ENCODE measurements around the gene XRN2.

The XRN2 gene

DNA sequence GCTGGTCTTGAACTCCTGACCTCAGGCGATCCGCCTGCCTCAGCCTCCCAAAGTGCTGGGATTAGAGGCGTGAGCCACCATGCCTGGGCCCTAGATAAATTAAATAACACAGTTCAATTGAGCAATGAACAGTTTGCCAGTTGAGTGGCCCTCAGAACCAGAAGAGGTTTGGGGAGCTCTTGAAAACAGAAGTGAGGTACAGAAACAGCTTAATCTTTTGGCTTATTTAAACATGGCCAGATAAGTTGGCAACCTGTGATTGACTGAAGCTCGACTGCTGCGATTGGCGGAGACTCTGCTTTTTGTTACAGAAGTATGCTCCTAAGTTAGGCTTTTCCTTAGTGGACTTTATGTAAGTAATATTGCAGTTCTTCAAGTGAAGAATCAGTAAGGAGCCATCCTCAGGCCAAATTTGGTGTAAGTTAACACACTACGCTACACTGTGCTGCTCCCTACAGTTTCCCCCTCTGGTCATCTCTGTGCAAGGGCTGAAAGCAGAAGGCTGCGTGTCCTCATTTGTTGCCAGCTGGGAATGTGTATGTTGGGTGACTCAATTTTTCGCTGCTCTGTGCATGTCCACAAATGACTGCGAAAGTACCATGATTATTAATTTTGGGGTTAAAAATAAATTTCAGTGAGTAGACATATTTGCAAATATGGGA, 9.8 kb downstream of the XRN2 start:
- no peak for TF ChIP-seq CTCF (IDR thresholded peaks at IDR 0.05; ENCODE audit: borderline replicate concordance, insufficient read depth, low read depth, low read length)
- H3K4me3 ChIP-seq (ENCODE audit: low read depth, low read length) = no peak overlapping the region

GRCh38 chr20:21315138-21315537, 12.0 kb downstream of the XRN2 start:
- no peak for TF ChIP-seq CTCF (IDR thresholded peaks at IDR 0.05; ENCODE audit: borderline replicate concordance, insufficient read depth, low read depth, low read length)
- H3K4me3 ChIP-seq (ENCODE audit: low read depth, low read length) = no peak overlapping the region

DNA sequence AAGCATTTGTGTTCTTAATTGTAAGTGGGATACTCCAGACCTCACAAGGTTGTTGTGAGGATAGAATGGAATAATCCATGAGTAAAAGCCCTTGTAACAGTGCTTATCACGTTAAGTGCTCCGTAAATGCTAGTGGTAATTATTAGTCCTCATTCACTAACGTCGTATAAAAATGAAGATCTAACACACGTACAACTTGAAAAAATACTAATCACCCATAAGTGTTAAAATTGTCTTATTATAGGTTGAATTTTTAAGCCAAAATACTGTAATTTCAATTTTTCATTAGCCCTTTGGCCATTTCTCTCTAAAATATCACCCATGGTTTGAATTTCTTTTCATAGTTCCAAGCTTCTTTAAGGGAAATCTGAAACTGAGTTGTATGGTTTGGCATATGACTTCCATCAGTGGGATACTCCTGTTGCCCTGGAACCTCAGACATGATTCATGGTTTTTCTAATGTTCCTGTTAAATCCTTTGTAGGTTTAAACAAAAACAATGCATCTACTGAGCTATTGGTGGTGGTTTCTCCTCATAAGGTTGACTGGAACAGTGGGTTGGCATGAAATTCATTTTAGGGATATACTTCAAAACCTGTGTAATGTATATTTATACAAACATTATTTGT, 19.1 kb downstream of the XRN2 start:
- no peak for TF ChIP-seq CTCF (IDR thresholded peaks at IDR 0.05; ENCODE audit: borderline replicate concordance, insufficient read depth, low read depth, low read length)
- no peak overlapping the region for H3K4me3 ChIP-seq (ENCODE audit: low read depth, low read length)

DNA sequence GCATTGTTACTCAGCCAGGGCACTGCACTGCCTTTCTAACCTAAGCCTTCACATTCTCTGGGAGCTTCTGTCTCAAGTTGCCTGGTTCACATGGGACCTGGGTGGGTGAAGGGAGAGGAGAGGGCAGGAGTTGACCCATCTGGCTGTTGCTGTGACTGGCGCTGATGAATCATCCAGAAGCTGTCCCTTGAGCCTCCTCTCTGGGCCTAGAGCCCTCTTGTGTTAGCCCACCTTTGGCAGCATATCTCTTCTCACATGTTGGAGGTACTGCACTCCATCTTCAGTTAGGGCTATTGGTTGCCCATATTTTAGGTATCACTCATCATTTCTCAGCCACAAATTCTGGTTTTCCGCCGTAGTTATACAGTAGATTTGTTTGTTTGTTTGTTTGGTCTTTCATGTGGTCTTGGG, 19.8 kb downstream of the XRN2 start:
- TF ChIP-seq CTCF (IDR thresholded peaks at IDR 0.05; ENCODE audit: borderline replicate concordance, insufficient read depth, low read depth, low read length) = no peak
- no peak overlapping the region for H3K4me3 ChIP-seq (ENCODE audit: low read depth, low read length)

DNA sequence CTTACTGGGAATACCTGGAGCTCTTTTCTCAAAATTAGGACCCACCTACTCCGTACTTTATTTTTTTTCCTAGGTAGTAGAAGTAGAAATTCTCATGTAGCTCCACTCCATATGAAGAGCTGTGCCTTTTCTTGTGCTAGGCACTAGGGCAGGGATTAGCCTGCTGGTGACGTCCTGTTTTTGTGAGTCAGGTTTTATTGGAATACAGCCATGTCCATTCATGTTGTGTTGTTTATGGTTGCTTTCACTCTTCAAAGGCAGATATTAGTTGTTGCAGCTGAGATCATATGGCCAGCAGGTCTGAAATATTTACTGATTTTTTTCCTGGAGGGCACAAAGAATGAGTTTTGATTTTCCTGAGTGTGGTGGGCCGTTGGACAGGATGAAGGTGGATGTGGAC, 20.5 kb downstream of the XRN2 start:
- no peak overlapping the region for H3K4me3 ChIP-seq (ENCODE audit: low read depth, low read length)
- TF ChIP-seq CTCF (IDR thresholded peaks at IDR 0.05; ENCODE audit: borderline replicate concordance, insufficient read depth, low read depth, low read length) = no peak

DNA sequence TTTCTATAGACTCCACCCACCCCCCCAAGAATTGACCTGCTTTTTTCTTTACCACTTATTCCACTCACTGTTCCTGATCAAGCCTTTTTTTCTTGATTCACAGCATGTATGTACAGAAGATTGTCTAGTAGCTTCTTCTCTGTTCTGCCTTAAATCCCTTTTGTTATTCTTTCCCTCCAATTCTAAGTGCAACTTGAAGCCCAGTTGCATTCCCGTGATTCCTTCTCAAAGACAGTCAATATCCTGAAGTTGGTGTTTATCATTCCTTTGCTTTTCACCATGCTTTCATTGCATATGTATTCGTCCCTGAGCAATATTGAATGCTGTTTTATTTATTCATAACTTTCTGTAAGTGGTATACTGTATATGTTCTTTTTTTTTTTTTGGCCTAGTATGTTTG, 21.0 kb downstream of the XRN2 start:
- H3K4me3 ChIP-seq (ENCODE audit: low read depth, low read length) = no peak overlapping the region
- TF ChIP-seq CTCF (IDR thresholded peaks at IDR 0.05; ENCODE audit: borderline replicate concordance, insufficient read depth, low read depth, low read length) = no peak

DNA sequence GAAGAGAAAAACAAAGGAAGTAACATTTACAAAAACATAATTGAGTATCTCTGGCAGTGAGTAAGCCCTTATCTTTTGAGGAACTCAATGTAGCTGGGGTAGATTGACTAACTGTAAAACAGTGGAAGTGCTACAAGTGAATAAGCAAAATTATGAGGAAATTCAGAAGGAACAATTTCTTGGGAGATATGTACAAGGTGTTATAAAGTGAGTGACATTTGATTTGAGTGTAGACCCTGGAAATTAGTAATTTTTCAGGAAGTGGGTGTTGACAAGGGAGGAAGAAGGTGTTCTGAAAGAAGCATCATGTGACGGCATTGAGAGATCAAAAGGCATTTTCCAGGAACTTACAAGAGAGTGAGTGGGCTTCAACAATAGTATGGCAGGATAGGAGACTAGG, 22.2 kb downstream of the XRN2 start:
- no peak overlapping the region for H3K4me3 ChIP-seq (ENCODE audit: low read depth, low read length)
- TF ChIP-seq CTCF (IDR thresholded peaks at IDR 0.05; ENCODE audit: borderline replicate concordance, insufficient read depth, low read depth, low read length) = no peak
